Inflammatory macrophage treated with lipopolysaccharide for 4 hours (primary cell): Measurements from ENCODE around the gene SLCO2B1.

Experiments used
- DNase-seq: peaks from one replicate; pipeline ENCODE4 v3.0.0-alpha.2; 2020

The SLCO2B1 gene

GRCh38 chr11:75145972-75146519 lies 4.9 kb upstream of the SLCO2B1 start:
- no peak for DNase-seq

GRCh38 chr11:75146711-75147110 lies 4.2 kb upstream of the SLCO2B1 start:
- DNase-seq, result no peak

- DNase-seq, result no peak
Measured at GRCh38 chr11:75147191-75147874, 3.6 kb upstream of the SLCO2B1 start.

GRCh38 chr11:75147875-75148263 lies 3.0 kb upstream of the SLCO2B1 start:
- DNase-seq, result peak; percentile 95

GRCh38 chr11:75148436-75148983 lies 2.4 kb upstream of the SLCO2B1 start:
- DNase-seq, result no peak

- peak; percentile 60 for DNase-seq
Measured at GRCh38 chr11:75149766-75150465, 991 bp upstream of the SLCO2B1 start.

- DNase-seq, result no peak
Measured at GRCh38 chr11:75151346-75152047, 590 bp downstream of the SLCO2B1 start.

GRCh38 chr11:75152090-75152489 lies 1.2 kb downstream of the SLCO2B1 start:
- no peak for DNase-seq

GRCh38 chr11:75152651-75153427 lies 1.9 kb downstream of the SLCO2B1 start:
- DNase-seq, result no peak

GRCh38 chr11:75154646-75155569 lies 4.0 kb downstream of the SLCO2B1 start:
- no peak for DNase-seq

- no peak for DNase-seq
Measured at GRCh38 chr11:75155570-75156422, 4.9 kb downstream of the SLCO2B1 start.

GRCh38 chr11:75158241-75158640 lies 7.3 kb downstream of the SLCO2B1 start:
- DNase-seq, result peak; percentile 22

- DNase-seq, result no peak
Measured at GRCh38 chr11:75158696-75159150, 7.8 kb downstream of the SLCO2B1 start.

- no peak for DNase-seq
Measured at GRCh38 chr11:75159151-75159953, 8.4 kb downstream of the SLCO2B1 start.

GRCh38 chr11:75160220-75160757 lies 9.4 kb downstream of the SLCO2B1 start:
- DNase-seq, result peak; percentile 25

GRCh38 chr11:75160880-75161279 lies 10.0 kb downstream of the SLCO2B1 start:
- DNase-seq, result no peak

- no peak for DNase-seq
Measured at GRCh38 chr11:75161506-75162095, 10.7 kb downstream of the SLCO2B1 start.

GRCh38 chr11:75162954-75163353 lies 12.0 kb downstream of the SLCO2B1 start:
- no peak for DNase-seq
